ENCODE data around the gene OR52I1. TPM values are rescaled to one million over a fixed set of nuclear protein-coding genes. Genes with fewer than 3 reads are reported as not detected.
A peak's percentile ranks its signal among the peaks of the same experiment; 100 is the strongest.

Gene OR52I1
- not detected in 2 replicates for total RNA-seq (ENCODE audit: low replicate concordance)

- H3K4me3 ChIP-seq (ENCODE audit: low read depth, low read length) = no peak within 1 kb of the TSS
- TF ChIP-seq CTCF (IDR thresholded peaks at IDR 0.05; ENCODE audit: insufficient read depth, low read length) = no peak
- DNase-seq (ENCODE audit: low read depth) = no peak
Observed at GRCh38 chr11:4593739-4594138, at the start of gene OR52I1. Gene OR52I1, plus strand, starts transcription at chr11:4594039. Its CDS starts 0 bp downstream, at chr11:4594039.

GRCh38 chr11:4544891-4545290, 48.9 kb upstream of the OR52I1 start, which contains the start of gene OR52M1:
Gene OR52M1, plus strand, starts transcription at chr11:4545191. Its CDS starts 0 bp downstream, at chr11:4545191.
- DNase-seq (ENCODE audit: low read depth) = no peak
- TF ChIP-seq CTCF (IDR thresholded peaks at IDR 0.05; ENCODE audit: insufficient read depth, low read length) = no peak
- H3K4me3 ChIP-seq (ENCODE audit: low read depth, low read length) = no peak within 1 kb of the TSS

GRCh38 chr11:4546878-4547277, 47.0 kb upstream of the OR52I1 start:
- DNase-seq (ENCODE audit: low read depth) = no peak
- no peak overlapping the region for H3K4me3 ChIP-seq (ENCODE audit: low read depth, low read length)
- TF ChIP-seq CTCF (IDR thresholded peaks at IDR 0.05; ENCODE audit: insufficient read depth, low read length) = no peak

GRCh38 chr11:4547416-4547815, 46.4 kb upstream of the OR52I1 start:
- TF ChIP-seq CTCF (IDR thresholded peaks at IDR 0.05; ENCODE audit: insufficient read depth, low read length) = no peak
- H3K4me3 ChIP-seq (ENCODE audit: low read depth, low read length) = no peak overlapping the region
- DNase-seq (ENCODE audit: low read depth) = no peak

- peak; percentile 26 for TF ChIP-seq CTCF (IDR thresholded peaks at IDR 0.05; ENCODE audit: insufficient read depth, low read length)
- DNase-seq (ENCODE audit: low read depth) = peak; percentile 12
- H3K4me3 ChIP-seq (ENCODE audit: low read depth, low read length) = no peak overlapping the region
Observed at GRCh38 chr11:4551346-4551979, 42.4 kb upstream of the OR52I1 start.

GRCh38 chr11:4559527-4560440, 34.1 kb upstream of the OR52I1 start:
- DNase-seq (ENCODE audit: low read depth) = no peak
- H3K4me3 ChIP-seq (ENCODE audit: low read depth, low read length) = no peak overlapping the region
- no peak for TF ChIP-seq CTCF (IDR thresholded peaks at IDR 0.05; ENCODE audit: insufficient read depth, low read length)

All from fibroblast of the aortic adventitia (primary cell).